Neural progenitor cell (in vitro differentiated cells): ENCODE data around the gene FBXL17. TPM values are rescaled to one million over a fixed set of nuclear protein-coding genes. Genes with fewer than 3 reads are reported as not detected.

Experiments
- DNase-seq: peaks from one replicate; pipeline ENCODE4 v3.0.0-alpha.2; 2016; ENCODE audit warnings: low spot score
- H2AFZ ChIP-seq: fragments of 200-600 bp; sonication (generic); replicated peaks from 2 replicates; pipeline ENCODE4 v1.6.1; 2016; ENCODE audit warnings: antibody characterized with exemption
- H3F3A ChIP-seq: fragments of 200-600 bp; sonication (generic); 2 replicates; pipeline ENCODE4 v1.6.1; 2016; ENCODE audit warnings: antibody characterized with exemption, low read depth
- H3K27ac ChIP-seq: fragments of 200-600 bp; sonication (generic); 2 replicates; pipeline ENCODE4 v1.5.1; 2016; ENCODE audit warnings: mild to moderate bottlenecking
- H3K27me3 ChIP-seq: fragments of 200-600 bp; sonication (generic); 2 replicates; pipeline ENCODE4 v1.6.1; 2016; ENCODE audit warnings: mild to moderate bottlenecking, moderate library complexity
- H3K36me3 ChIP-seq: fragments of 200-600 bp; sonication (generic); 2 replicates; pipeline ENCODE4 v1.5.1; 2016
- H3K4me1 ChIP-seq: fragments of 200-600 bp; sonication (generic); 2 replicates; pipeline ENCODE4 v1.6.1; 2016; ENCODE audit warnings: mixed run types
- H3K4me2 ChIP-seq: fragments of 200-600 bp; sonication (generic); 2 replicates; pipeline ENCODE4 v1.6.1; 2016
- H3K4me3 ChIP-seq: fragments of 200-600 bp; sonication (generic); 2 replicates; pipeline ENCODE4 v1.5.1; 2016
- H3K79me2 ChIP-seq: fragments of 200-600 bp; sonication (generic); 2 replicates; pipeline ENCODE4 v1.6.1; 2016; ENCODE audit warnings: low read depth
- H3K9ac ChIP-seq: fragments of 200-600 bp; sonication (generic); 2 replicates; pipeline ENCODE4 v1.6.1; 2016
- H3K9me3 ChIP-seq: fragments of 200-600 bp; sonication (generic); 2 replicates; pipeline ENCODE4 v1.5.1; 2016; ENCODE audit warnings: low read depth
- H4K20me1 ChIP-seq: fragments of 200-600 bp; sonication (generic); 2 replicates; pipeline ENCODE4 v1.6.1; 2016; ENCODE audit warnings: low read depth
- H3K27ac Mint-ChIP-seq: 3 replicates; pipeline ENCODE4 v1.8.0; 2021; ENCODE audit warnings: mixed read lengths
- H3K27me3 Mint-ChIP-seq: 2 replicates; pipeline ENCODE4 v1.8.0; 2022; ENCODE audit warnings: low read depth, mild to moderate bottlenecking, inconsistent platforms, moderate library complexity, mixed read lengths; ENCODE audit not compliant: insufficient read depth
- H3K36me3 Mint-ChIP-seq: 3 replicates; pipeline ENCODE4 v1.8.0; 2021; ENCODE audit warnings: mixed read lengths
- H3K4me1 Mint-ChIP-seq: 3 replicates; pipeline ENCODE4 v1.8.0; 2021; ENCODE audit warnings: mixed read lengths
- H3K4me3 Mint-ChIP-seq: 3 replicates; pipeline ENCODE4 v1.8.0; 2021; ENCODE audit warnings: mild to moderate bottlenecking, moderate library complexity, mixed read lengths
- H3K9me3 Mint-ChIP-seq: 3 replicates; pipeline ENCODE4 v1.8.0; 2020; ENCODE audit warnings: mixed read lengths
- EZH2 ChIP-seq: fragments of 200-600 bp; sonication (generic); IDR thresholded peaks from 2 replicates; pipeline ENCODE4 v1.6.1; 2017; ENCODE audit warnings: antibody characterized with exemption, mild to moderate bottlenecking, moderate library complexity
- EZH2phosphoT487 ChIP-seq: fragments of 200-600 bp; sonication (generic); IDR thresholded peaks from 2 replicates; pipeline ENCODE4 v1.6.1; 2017; ENCODE audit warnings: antibody characterized with exemption
- total RNA-seq: library from RNA; depleted of rRNA; stranded (reverse); fragments of >200 nt; gene quantifications from 2 replicates; pipeline ENCODE4 v1.2.3, GENCODE V29; 2015; ENCODE audit warnings: low replicate concordance
- TF ChIP-seq, protein P1 (sequence below): fragments of 200-600 bp; sonication (generic); IDR thresholded peaks from 2 replicates; pipeline ENCODE4 v1.5.1; 2017; ENCODE audit warnings: antibody characterized with exemption, mild to moderate bottlenecking

The FBXL17 gene
- total RNA-seq, 1 donor from 2014 or later, result 7.6 TPM

GRCh38 chr5:107925200-107925599 is 456.7 kb downstream of the FBXL17 start:
- no peaks in the 10 kb centered on the region for H3K27me3 Mint-ChIP-seq
- H4K20me1 ChIP-seq, result no peaks in the 10 kb centered on the region
- H3K9ac ChIP-seq, result no peak overlapping the region
- H3K9me3 Mint-ChIP-seq, result no peaks in the 10 kb centered on the region
- H3K4me3 Mint-ChIP-seq, result no peak overlapping the region
- no peaks in the 10 kb centered on the region for H3K27me3 ChIP-seq
- H3K79me2 ChIP-seq, result no peaks in the 10 kb centered on the region
- H3K4me1 ChIP-seq, result peaks cover 21% of the 10 kb centered on the region
- no peaks in the 10 kb centered on the region for H3K9me3 ChIP-seq
- H3K36me3 ChIP-seq, result no peaks in the 10 kb centered on the region
- H3F3A ChIP-seq, result no peaks in the 10 kb centered on the region
- no peak overlapping the region for H3K27ac ChIP-seq
- peaks cover 19% of the 10 kb centered on the region for H3K4me1 Mint-ChIP-seq
- DNase-seq, result no peak
- no peak overlapping the region for H3K4me3 ChIP-seq
- H3K36me3 Mint-ChIP-seq, result no peaks in the 10 kb centered on the region
- no peak overlapping the region for H3K27ac Mint-ChIP-seq
- H3K4me2 ChIP-seq, result no peak overlapping the region
- TF ChIP-seq, protein P1, sequence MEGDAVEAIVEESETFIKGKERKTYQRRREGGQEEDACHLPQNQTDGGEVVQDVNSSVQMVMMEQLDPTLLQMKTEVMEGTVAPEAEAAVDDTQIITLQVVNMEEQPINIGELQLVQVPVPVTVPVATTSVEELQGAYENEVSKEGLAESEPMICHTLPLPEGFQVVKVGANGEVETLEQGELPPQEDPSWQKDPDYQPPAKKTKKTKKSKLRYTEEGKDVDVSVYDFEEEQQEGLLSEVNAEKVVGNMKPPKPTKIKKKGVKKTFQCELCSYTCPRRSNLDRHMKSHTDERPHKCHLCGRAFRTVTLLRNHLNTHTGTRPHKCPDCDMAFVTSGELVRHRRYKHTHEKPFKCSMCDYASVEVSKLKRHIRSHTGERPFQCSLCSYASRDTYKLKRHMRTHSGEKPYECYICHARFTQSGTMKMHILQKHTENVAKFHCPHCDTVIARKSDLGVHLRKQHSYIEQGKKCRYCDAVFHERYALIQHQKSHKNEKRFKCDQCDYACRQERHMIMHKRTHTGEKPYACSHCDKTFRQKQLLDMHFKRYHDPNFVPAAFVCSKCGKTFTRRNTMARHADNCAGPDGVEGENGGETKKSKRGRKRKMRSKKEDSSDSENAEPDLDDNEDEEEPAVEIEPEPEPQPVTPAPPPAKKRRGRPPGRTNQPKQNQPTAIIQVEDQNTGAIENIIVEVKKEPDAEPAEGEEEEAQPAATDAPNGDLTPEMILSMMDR, result no peak
- TF ChIP-seq EZH2, result no peak
- H2AFZ ChIP-seq, result no peak overlapping the region

DNA sequence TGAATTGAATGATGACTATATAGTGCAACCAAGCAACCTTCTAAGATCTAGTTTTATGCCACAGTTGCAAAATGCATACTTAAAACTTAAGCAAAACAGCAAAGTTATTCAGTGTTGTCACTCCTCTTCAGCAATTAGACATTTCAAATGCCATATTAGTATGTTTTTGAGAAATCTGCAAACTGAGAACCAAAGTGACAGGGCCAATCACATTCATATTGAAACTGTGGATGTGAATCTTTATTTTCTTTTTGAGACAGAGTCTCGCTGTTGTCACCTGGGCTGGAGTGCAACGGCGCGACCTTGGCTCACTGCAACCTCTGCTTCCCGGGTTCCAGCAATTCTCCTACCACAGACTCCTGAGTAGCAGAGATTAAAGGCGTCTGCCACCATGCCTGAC is 461.9 kb downstream of the FBXL17 start:
- Mint-ChIP-seq H3K4me3 (no peak overlapping the region), H3K27ac (no peak overlapping the region), H3K36me3 (no peaks in the 10 kb centered on the region), H3K9me3 (no peaks in the 10 kb centered on the region), H3K4me1 (peaks cover 25% of the 10 kb centered on the region), H3K27me3 (peaks cover 4% of the 10 kb centered on the region)
- TF ChIP-seq, protein P1, result no peak
- TF ChIP-seq EZH2 (no peak), EZH2phosphoT487 (no peak)
- Histone ChIP-seq H3K4me2 (no peak overlapping the region), H4K20me1 (no peaks in the 10 kb centered on the region), H3F3A (no peaks in the 10 kb centered on the region), H3K9me3 (no peaks in the 10 kb centered on the region), H3K4me1 (peaks cover 18% of the 10 kb centered on the region), H3K4me3 (no peak overlapping the region), H3K27ac (no peak overlapping the region), H2AFZ (no peak overlapping the region), H3K27me3 (no peaks in the 10 kb centered on the region), H3K9ac (no peak overlapping the region), H3K36me3 (no peaks in the 10 kb centered on the region), H3K79me2 (no peaks in the 10 kb centered on the region)
- DNase-seq, result no peak

- no peak overlapping the region for H3K9ac ChIP-seq
- Mint-ChIP-seq H3K4me1 (peaks cover 25% of the 10 kb centered on the region), H3K27me3 (peaks cover 4% of the 10 kb centered on the region), H3K36me3 (no peaks in the 10 kb centered on the region), H3K9me3 (no peaks in the 10 kb centered on the region), H3K27ac (no peak overlapping the region), H3K4me3 (no peak overlapping the region)
- H3K27ac ChIP-seq, result no peak overlapping the region
- H3K36me3 ChIP-seq, result no peaks in the 10 kb centered on the region
- no peak for TF ChIP-seq EZH2
- no peak overlapping the region for H3K4me3 ChIP-seq
- no peaks in the 10 kb centered on the region for H3K9me3 ChIP-seq
- no peaks in the 10 kb centered on the region for H3F3A ChIP-seq
- no peaks in the 10 kb centered on the region for H4K20me1 ChIP-seq
- no peak overlapping the region for H3K4me2 ChIP-seq
- no peaks in the 10 kb centered on the region for H3K79me2 ChIP-seq
- no peaks in the 10 kb centered on the region for H3K27me3 ChIP-seq
- H3K4me1 ChIP-seq, result peaks cover 18% of the 10 kb centered on the region
- no peak for DNase-seq
- H2AFZ ChIP-seq, result no peak overlapping the region
These were observed 462.5 kb downstream of the FBXL17 start for GRCh38 chr5:107919361-107919760.

DNA sequence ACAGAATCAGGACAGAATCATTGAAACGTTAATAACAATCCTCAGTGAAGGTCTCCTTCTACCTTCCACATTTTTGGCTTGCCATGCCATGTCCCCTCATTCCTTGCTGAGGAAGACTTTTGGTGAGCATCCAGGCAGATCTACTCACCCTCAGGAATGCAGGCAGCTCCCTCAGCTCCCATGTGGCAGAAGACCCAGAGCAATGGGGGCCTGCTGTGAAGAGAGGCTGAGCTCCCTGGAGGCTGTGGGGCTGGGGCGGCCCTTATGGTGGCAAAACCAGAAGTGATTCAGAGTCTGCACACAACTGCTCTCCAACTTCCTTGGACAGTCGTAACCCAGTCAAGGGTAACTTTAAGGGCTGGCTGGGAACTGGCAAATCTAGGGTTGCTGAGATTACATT is 463.9 kb downstream of the FBXL17 start:
- Histone ChIP-seq H3K79me2 (no peaks in the 10 kb centered on the region), H3K27ac (no peak overlapping the region), H3K4me3 (no peak overlapping the region), H4K20me1 (no peaks in the 10 kb centered on the region), H3K9me3 (no peaks in the 10 kb centered on the region), H3F3A (no peaks in the 10 kb centered on the region), H3K4me1 (peaks cover 18% of the 10 kb centered on the region), H3K27me3 (no peaks in the 10 kb centered on the region), H3K36me3 (no peaks in the 10 kb centered on the region), H3K9ac (no peak overlapping the region), H2AFZ (no peak overlapping the region), H3K4me2 (no peak overlapping the region)
- H3K9me3 Mint-ChIP-seq, result no peaks in the 10 kb centered on the region
- no peak for DNase-seq
- H3K4me1 Mint-ChIP-seq, result peaks cover 25% of the 10 kb centered on the region
- H3K36me3 Mint-ChIP-seq, result no peaks in the 10 kb centered on the region
- H3K4me3 Mint-ChIP-seq, result no peak overlapping the region
- H3K27me3 Mint-ChIP-seq, result peaks cover 4% of the 10 kb centered on the region
- TF ChIP-seq EZH2phosphoT487 (no peak), EZH2 (no peak)
- TF ChIP-seq, protein P1, result no peak
- no peak overlapping the region for H3K27ac Mint-ChIP-seq
